HepG2 (cell line): ENCODE measurements around the gene SLITRK6. TPM values are rescaled to one million over a fixed set of nuclear protein-coding genes. Genes with fewer than 3 reads are reported as not detected.

Source experiments
- ATAC-seq: fragments of 200-7000 bp; cut with Tn5 transposase; 3 replicates; pipeline ENCODE4 v1.9.1; 2020; ENCODE audit warnings: mild to moderate bottlenecking, moderate library complexity
- BruUV-seq: library from RNA; stranded (reverse); fragments of 400-500 nt; replicated peaks from 2 replicates; lab custom pipeline; 2021; lab: Mats Ljungman, UMichigan
- CTCF ChIA-PET: fragments of 300-600 bp; formaldehyde crosslinking; extraction: SDS; loops from one replicate; lab custom pipeline; 2021; ENCODE audit warnings: low total read pairs, inconsistent platforms, low intra/inter-chr PET ratio; lab: Yijun Ruan, JAX
- POLR2A ChIA-PET: fragments of 350-600 bp; sonication (Branson Sonifier 250); formaldehyde crosslinking; loops from one replicate; lab custom pipeline; 2020; ENCODE audit warnings: antibody characterized with exemption, inconsistent platforms; lab: Yijun Ruan, JAX
- DNase-seq: peaks from one replicate; pipeline ENCODE4 v3.0.0-alpha.2; 2015; ENCODE audit warnings: low spot score
- FAIRE-seq: peaks from 3 replicates; lab custom pipeline; 2011; peaks lifted over from hg19 to GRCh38; lab: Jason Lieb, UNC
- H2AFZ ChIP-seq: one replicate; pipeline ENCODE4 v1.6.1; 2011; ENCODE audit warnings: low read length, inconsistent platforms
- H3K27ac ChIP-seq: fragments of 300-600 bp; 3 replicates; pipeline ENCODE4 v1.8.0; 2011; ENCODE audit warnings: mixed run types, mild to moderate bottlenecking, mixed read lengths, low read length, inconsistent platforms; ENCODE audit not compliant: insufficient read depth; ENCODE audit errors: extremely low read length
- H3K27me3 ChIP-seq, 2 experiments: fragments of 200-600 bp in 1 of 2; 2 replicates in 1 of 2; 3 replicates in 1 of 2; pipeline versions ENCODE4 v1.6.0 to v1.8.0; 2011; ENCODE audit warnings: low read length in 2 of 2, mild to moderate bottlenecking in 2 of 2, moderate library complexity in 2 of 2, inconsistent platforms in 1 of 2; ENCODE audit not compliant: insufficient read depth in 2 of 2, control insufficient read depth in 1 of 2
- H3K36me3 ChIP-seq, 2 experiments: fragments of 200-600 bp in 1 of 2; replicated peaks in 1 of 2; 2 replicates in 1 of 2; 3 replicates in 1 of 2; pipeline versions ENCODE4 v1.5.1 to v1.8.0; 2011; ENCODE audit warnings: low read length in 2 of 2, inconsistent platforms in 1 of 2; ENCODE audit not compliant: insufficient read depth in 2 of 2, control insufficient read depth in 1 of 2
- H3K4me1 ChIP-seq: 2 replicates; pipeline ENCODE4 v1.5.1; 2012; ENCODE audit warnings: low read length, inconsistent platforms; ENCODE audit not compliant: insufficient read depth
- H3K4me2 ChIP-seq: 2 replicates; pipeline ENCODE4 v1.6.0; 2011; ENCODE audit warnings: low read depth, low read length, inconsistent platforms
- H3K4me3 ChIP-seq, 3 experiments: fragments of 200-600 bp in 1 of 3; sonication (generic), shearing (Covaris generic) in 1 of 3; replicated peaks in 1 of 3; 2 replicates each; pipeline ENCODE4 v1.5.1; 2011 to 2016; ENCODE audit warnings: low read length in 3 of 3, inconsistent platforms in 2 of 3, low read depth in 2 of 3, mild to moderate bottlenecking in 2 of 3, control low read depth in 1 of 3, mixed read lengths in 1 of 3; ENCODE audit not compliant: insufficient read depth in 1 of 3
- H3K79me2 ChIP-seq: one replicate; pipeline ENCODE4 v1.6.1; 2011; ENCODE audit warnings: low read length, inconsistent platforms; ENCODE audit not compliant: insufficient read depth
- H3K9ac ChIP-seq: 2 replicates; pipeline ENCODE4 v1.6.0; 2011; ENCODE audit warnings: mild to moderate bottlenecking, low read depth, low read length, inconsistent platforms; ENCODE audit not compliant: insufficient read depth
- H3K9me3 ChIP-seq: 2 replicates; pipeline ENCODE4 v1.5.1; 2012; ENCODE audit warnings: mild to moderate bottlenecking, low read length
- H4K20me1 ChIP-seq: 2 replicates; pipeline ENCODE4 v1.6.0; 2011; ENCODE audit warnings: inconsistent platforms, mild to moderate bottlenecking, low read length, moderate library complexity; ENCODE audit not compliant: insufficient read depth
- JUN ChIP-seq: sonication (generic); formaldehyde crosslinking; IDR thresholded peaks from 2 replicates; pipeline ENCODE4 v1.4.0; 2020; ENCODE audit warnings: mild to moderate bottlenecking, missing genetic modification reagents
- SMC3 ChIP-seq: IDR thresholded peaks from 2 replicates; pipeline ENCODE4 v1.6.1; 2011; ENCODE audit warnings: low read length, improper control_type of control experiment
- SPEN ChIP-seq: sonication (generic); formaldehyde crosslinking; IDR thresholded peaks from 2 replicates; pipeline ENCODE4 v1.5.1; 2020; ENCODE audit warnings: low read depth, mild to moderate bottlenecking, missing genetic modification reagents
- STAG1 ChIP-seq: sonication (generic); formaldehyde crosslinking; IDR thresholded peaks from 2 replicates; pipeline ENCODE4 v1.4.0; 2020; ENCODE audit warnings: missing genetic modification reagents
- TBX2 ChIP-seq: sonication (generic); formaldehyde crosslinking; IDR thresholded peaks from 2 replicates; pipeline ENCODE4 v1.5.0; 2020; ENCODE audit warnings: missing genetic modification reagents, mild to moderate bottlenecking, borderline replicate concordance
- ZNF451 ChIP-seq: sonication (generic); formaldehyde crosslinking; IDR thresholded peaks from 2 replicates; pipeline ENCODE4 v1.5.0; 2020; ENCODE audit warnings: mild to moderate bottlenecking, missing genetic modification reagents
- WGBS: methylation state at CpG from one replicate; pipeline ENCODE4 v1.1.6; 2017; ENCODE audit warnings: low lambda C conversion rate; 5-methylcytosine and 5-hydroxymethylcytosine counted together
- in situ Hi-C: cut with HindIII; loops from 2 replicates; pipeline ENCODE4 v1.10.0; 2017; ENCODE audit warnings: low pct_unique_long_range_greater_than_20kb; ENCODE audit not compliant: extremely low pct_ligation_motif_present
- intact Hi-C: fragments of 100-400 bp; cut with micrococcal nuclease; formaldehyde crosslinking; loops from one replicate; pipeline ENCODE4 v1.10.0; 2022; ENCODE audit not compliant: unreplicated experiment
- polyA plus RNA-seq, 8 experiments: library from polyadenylated mRNA; depleted of rRNA in 3 of 8; stranded (reverse) in 7 of 8; unstranded in 1 of 8; fragments of >200 nt; fragmentation: Illumina TruSeq in 4 of 8; extraction: Trizol in 4 of 8; gene quantifications; 2 replicates each; pipeline versions ENCODE4 v1.2.1 to v1.2.3, GENCODE V29; 2011 to 2016; ENCODE audit warnings: low read depth in 4 of 8, missing spikeins in 1 of 8, mixed read lengths in 1 of 8; ENCODE audit not compliant: insufficient read depth in 1 of 8
- total RNA-seq, 5 experiments: library from RNA; depleted of rRNA; stranded (reverse); fragments of >200 nt; fragmentation: Illumina TruSeq; extraction: Trizol; gene quantifications; 2 replicates each; pipeline ENCODE4 v1.2.3, GENCODE V29; 2016; ENCODE audit warnings: low read depth in 1 of 5
- TF ChIP-seq, protein P1 (sequence below): sonication (generic); formaldehyde crosslinking; IDR thresholded peaks from 2 replicates; pipeline ENCODE4 v1.4.0; 2020; ENCODE audit warnings: missing genetic modification reagents, mild to moderate bottlenecking, borderline replicate concordance
- TF ChIP-seq, protein P2 (sequence below): sonication (generic); formaldehyde crosslinking; IDR thresholded peaks from 2 replicates; pipeline ENCODE4 v1.5.0; 2020; ENCODE audit warnings: mild to moderate bottlenecking, missing genetic modification reagents, moderate library complexity
- TF ChIP-seq, protein P3 (sequence below): sonication (generic); formaldehyde crosslinking; IDR thresholded peaks from 2 replicates; pipeline ENCODE4 v1.4.0; 2020; ENCODE audit warnings: missing genetic modification reagents
- TF ChIP-seq, protein P4 (sequence below): sonication (generic); formaldehyde crosslinking; IDR thresholded peaks from 2 replicates; pipeline ENCODE4 v1.5.0; 2020; ENCODE audit warnings: mild to moderate bottlenecking, missing genetic modification reagents

SLITRK6 gene
- total and polyA plus RNA-seq, 2 of the 13 experiments (the other 11 are each of a cell fraction or from before 2014, with no cell fraction given), result not detected

DNA sequence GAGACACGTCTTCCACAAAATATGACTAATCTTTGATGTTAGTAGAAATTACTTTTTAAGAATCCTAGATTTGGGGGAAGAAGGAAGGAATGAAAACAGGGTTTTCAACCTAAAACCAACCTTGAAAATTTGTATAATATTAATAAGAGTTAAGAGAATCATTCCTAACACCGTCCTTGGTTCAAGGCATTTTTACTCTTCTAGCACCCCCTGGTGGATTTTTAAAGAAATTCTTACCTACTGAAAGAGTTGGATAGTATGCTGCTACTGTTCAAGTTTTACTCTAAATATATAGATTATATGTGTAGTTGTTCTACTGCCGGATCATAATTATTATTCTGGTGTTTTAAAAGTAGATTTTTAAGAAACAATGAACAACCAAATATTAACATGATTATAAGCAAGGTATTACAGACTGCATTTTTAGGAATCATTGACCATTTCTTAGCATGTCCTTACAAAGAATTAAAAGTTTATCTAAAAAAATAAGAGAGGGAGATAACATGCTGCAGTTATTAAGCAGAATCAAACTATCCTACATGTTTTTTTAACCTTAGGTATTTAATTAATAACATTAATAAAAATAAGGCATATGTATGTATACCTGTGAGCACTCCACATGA is 7.4 kb upstream of the SLITRK6 start:
- H3K9ac ChIP-seq, result no peak overlapping the region
- 9% methylated on average over 3 of the region's 3 CpGs for WGBS
- H3K27ac ChIP-seq, result no peak overlapping the region
- ChIA-PET CTCF (interaction anchor here (3.2 kb wide), 1 partner anchor 910 kb away, joined by 37 read pairs; no protein-coding TSS in a partner anchor), POLR2A (no interaction called here)
- H3K79me2 ChIP-seq, result no peaks in the 10 kb centered on the region
- H3K4me1 ChIP-seq, result no peaks in the 10 kb centered on the region
- peak; percentile 74 for ATAC-seq
- TF ChIP-seq SMC3 (peak; percentile 60), STAG1 (peak; percentile 71)
- TF ChIP-seq, protein P1, sequence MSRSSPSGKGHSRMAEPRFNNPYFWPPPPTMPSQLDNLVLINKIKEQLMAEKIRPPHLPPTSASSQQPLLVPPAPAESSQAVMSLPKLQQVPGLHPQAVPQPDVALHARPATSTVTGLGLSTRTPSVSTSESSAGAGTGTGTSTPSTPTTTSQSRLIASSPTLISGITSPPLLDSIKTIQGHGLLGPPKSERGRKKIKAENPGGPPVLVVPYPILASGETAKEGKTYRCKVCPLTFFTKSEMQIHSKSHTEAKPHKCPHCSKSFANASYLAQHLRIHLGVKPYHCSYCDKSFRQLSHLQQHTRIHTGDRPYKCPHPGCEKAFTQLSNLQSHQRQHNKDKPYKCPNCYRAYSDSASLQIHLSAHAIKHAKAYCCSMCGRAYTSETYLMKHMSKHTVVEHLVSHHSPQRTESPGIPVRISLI (CRISPR knock-in tag), result no peak
- TF ChIP-seq, protein P2, sequence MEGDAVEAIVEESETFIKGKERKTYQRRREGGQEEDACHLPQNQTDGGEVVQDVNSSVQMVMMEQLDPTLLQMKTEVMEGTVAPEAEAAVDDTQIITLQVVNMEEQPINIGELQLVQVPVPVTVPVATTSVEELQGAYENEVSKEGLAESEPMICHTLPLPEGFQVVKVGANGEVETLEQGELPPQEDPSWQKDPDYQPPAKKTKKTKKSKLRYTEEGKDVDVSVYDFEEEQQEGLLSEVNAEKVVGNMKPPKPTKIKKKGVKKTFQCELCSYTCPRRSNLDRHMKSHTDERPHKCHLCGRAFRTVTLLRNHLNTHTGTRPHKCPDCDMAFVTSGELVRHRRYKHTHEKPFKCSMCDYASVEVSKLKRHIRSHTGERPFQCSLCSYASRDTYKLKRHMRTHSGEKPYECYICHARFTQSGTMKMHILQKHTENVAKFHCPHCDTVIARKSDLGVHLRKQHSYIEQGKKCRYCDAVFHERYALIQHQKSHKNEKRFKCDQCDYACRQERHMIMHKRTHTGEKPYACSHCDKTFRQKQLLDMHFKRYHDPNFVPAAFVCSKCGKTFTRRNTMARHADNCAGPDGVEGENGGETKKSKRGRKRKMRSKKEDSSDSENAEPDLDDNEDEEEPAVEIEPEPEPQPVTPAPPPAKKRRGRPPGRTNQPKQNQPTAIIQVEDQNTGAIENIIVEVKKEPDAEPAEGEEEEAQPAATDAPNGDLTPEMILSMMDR, result peak; percentile 49
- H3K27me3 ChIP-seq, result no peaks in the 10 kb centered on the region
- H2AFZ ChIP-seq, result no peak overlapping the region
- H3K4me2 ChIP-seq, result no peak overlapping the region
- no peaks in the 10 kb centered on the region for H4K20me1 ChIP-seq
- H3K4me3 ChIP-seq, result no peak overlapping the region
- DNase-seq, result peak; percentile 41
- BruUV-seq, result no TSS peak
- no peaks in the 10 kb centered on the region for H3K36me3 ChIP-seq
- intact Hi-C loops (loop anchor here (1.0 to 5.0 kb wide), 3 partner anchors 889 to 964 kb away; no protein-coding TSS in a partner anchor), in situ Hi-C loops (loop anchor here (10.0 kb wide), 1 partner anchor 912 kb away; no protein-coding TSS in a partner anchor)
- FAIRE-seq, result no peak
- no peaks in the 10 kb centered on the region for H3K9me3 ChIP-seq

DNA sequence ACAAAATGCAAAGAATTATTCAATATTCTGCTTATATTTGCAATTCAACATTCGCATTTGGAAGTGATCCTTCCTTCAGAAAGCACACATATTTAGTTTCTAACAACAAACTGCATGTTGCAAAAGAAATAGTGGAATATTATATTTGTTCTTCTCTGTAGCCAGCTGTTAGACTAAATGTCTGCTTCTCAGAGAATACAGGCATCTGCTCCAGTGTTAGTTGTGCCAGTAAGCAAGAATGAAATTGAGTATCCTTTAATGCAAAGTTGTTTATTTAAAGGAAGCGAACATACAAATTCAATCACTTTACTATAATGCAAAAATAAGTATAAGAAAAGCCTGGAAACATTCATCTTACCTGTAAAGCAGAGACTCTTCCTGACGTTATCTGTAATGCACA is 663 bp downstream of the SLITRK6 start:
- no peak overlapping the region for H3K4me3 ChIP-seq
- CTCF ChIA-PET, result no interaction called here
- no peak overlapping the region for H3K9ac ChIP-seq
- TF ChIP-seq ZNF451 (CRISPR knock-in tag), result no peak
- TF ChIP-seq, protein P3, sequence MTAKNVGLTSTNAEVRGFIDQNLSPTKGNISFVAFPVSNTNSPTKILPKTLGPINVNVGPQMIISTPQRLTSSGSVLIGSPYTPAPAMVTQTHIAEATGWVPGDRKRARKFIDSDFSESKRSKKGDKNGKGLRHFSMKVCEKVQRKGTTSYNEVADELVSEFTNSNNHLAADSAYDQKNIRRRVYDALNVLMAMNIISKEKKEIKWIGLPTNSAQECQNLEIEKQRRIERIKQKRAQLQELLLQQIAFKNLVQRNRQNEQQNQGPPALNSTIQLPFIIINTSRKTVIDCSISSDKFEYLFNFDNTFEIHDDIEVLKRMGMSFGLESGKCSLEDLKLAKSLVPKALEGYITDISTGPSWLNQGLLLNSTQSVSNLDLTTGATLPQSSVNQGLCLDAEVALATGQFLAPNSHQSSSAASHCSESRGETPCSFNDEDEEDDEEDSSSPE (CRISPR knock-in tag), result no peak
- TF ChIP-seq SPEN (CRISPR knock-in tag), result no peak
- TF ChIP-seq JUN (CRISPR knock-in tag), result no peak
- TF ChIP-seq TBX2 (CRISPR knock-in tag), result no peak
- TF ChIP-seq, protein P4, sequence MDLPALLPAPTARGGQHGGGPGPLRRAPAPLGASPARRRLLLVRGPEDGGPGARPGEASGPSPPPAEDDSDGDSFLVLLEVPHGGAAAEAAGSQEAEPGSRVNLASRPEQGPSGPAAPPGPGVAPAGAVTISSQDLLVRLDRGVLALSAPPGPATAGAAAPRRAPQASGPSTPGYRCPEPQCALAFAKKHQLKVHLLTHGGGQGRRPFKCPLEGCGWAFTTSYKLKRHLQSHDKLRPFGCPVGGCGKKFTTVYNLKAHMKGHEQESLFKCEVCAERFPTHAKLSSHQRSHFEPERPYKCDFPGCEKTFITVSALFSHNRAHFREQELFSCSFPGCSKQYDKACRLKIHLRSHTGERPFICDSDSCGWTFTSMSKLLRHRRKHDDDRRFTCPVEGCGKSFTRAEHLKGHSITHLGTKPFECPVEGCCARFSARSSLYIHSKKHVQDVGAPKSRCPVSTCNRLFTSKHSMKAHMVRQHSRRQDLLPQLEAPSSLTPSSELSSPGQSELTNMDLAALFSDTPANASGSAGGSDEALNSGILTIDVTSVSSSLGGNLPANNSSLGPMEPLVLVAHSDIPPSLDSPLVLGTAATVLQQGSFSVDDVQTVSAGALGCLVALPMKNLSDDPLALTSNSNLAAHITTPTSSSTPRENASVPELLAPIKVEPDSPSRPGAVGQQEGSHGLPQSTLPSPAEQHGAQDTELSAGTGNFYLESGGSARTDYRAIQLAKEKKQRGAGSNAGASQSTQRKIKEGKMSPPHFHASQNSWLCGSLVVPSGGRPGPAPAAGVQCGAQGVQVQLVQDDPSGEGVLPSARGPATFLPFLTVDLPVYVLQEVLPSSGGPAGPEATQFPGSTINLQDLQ (CRISPR knock-in tag), result no peak

More for the DNA sequence above, 663 bp downstream of the SLITRK6 start:
- in situ Hi-C loops, result no loop called here
- Histone ChIP-seq H3K27ac (no peak overlapping the region), H3K36me3 (no peaks in the 10 kb centered on the region), H3K9me3 (no peaks in the 10 kb centered on the region), H2AFZ (no peak overlapping the region), H3K4me2 (no peak overlapping the region), H3K79me2 (no peaks in the 10 kb centered on the region), H3K4me1 (no peaks in the 10 kb centered on the region), H3K27me3 (no peaks in the 10 kb centered on the region), H4K20me1 (no peaks in the 10 kb centered on the region)
- 2% methylated on average over 3 of the region's 3 CpGs for WGBS
- ATAC-seq, result no peak
- no peak for DNase-seq
- intact Hi-C loops, result no loop called here
- BruUV-seq, result no TSS peak
- no peak for FAIRE-seq
- POLR2A ChIA-PET, result no interaction called here
